HL-60 (cell line): ENCODE results near the gene LOC128125822.
A peak's percentile ranks its signal among the peaks of the same experiment; 100 is the strongest.

Experiments used
- DNase-seq, 2 experiments: peaks; one replicate each; pipeline ENCODE4 v3.0.0-alpha.2; 2010 to 2020; ENCODE audit warnings: low read depth in 1 of 2, low spot score in 1 of 2
- H3K27ac ChIP-seq: fragments of 250-450 bp; sonication (Bioruptor Pico); replicated peaks from 2 replicates; pipeline ENCODE4 v1.5.1; 2020; ENCODE audit warnings: mild to moderate bottlenecking, moderate library complexity
- H3K27me3 ChIP-seq: fragments of 250-450 bp; sonication (Bioruptor Pico); 2 replicates; pipeline ENCODE4 v1.5.1; 2021; ENCODE audit warnings: mild to moderate bottlenecking, moderate library complexity; ENCODE audit not compliant: insufficient read depth, poor library complexity, severe bottlenecking
- H3K4me3 ChIP-seq: replicated peaks from 2 replicates; pipeline ENCODE4 v1.5.1; 2011; ENCODE audit warnings: mild to moderate bottlenecking, control low read depth, low read length; ENCODE audit not compliant: insufficient read depth
- CTCF ChIP-seq: IDR thresholded peaks from one replicate; pipeline ENCODE4 v1.5.1; 2011; ENCODE audit warnings: low read length, control low read depth, inconsistent platforms; ENCODE audit not compliant: insufficient read depth
- GABPA ChIP-seq: IDR thresholded peaks from 2 replicates; pipeline ENCODE4 v1.6.1; 2012; ENCODE audit warnings: low read depth
- POLR2AphosphoS5 ChIP-seq: IDR thresholded peaks from 2 replicates; pipeline ENCODE4 v1.6.1; 2012; ENCODE audit warnings: low read depth
- REST ChIP-seq: IDR thresholded peaks from 2 replicates; pipeline ENCODE4 v1.6.1; 2012; ENCODE audit warnings: low read depth; ENCODE audit not compliant: insufficient replicate concordance
- SPI1 ChIP-seq: IDR thresholded peaks from 2 replicates; pipeline ENCODE4 v1.6.1; 2012; ENCODE audit warnings: low read depth, mild to moderate bottlenecking, borderline replicate concordance

The LOC128125822 gene

GRCh38 chr6:63592886-63593285 is 20.6 kb downstream of the LOC128125822 start:
- Histone ChIP-seq H3K27me3 (no peaks in the 10 kb centered on the region), H3K4me3 (no peak overlapping the region), H3K27ac (no peak overlapping the region)
- no peak for TF ChIP-seq POLR2AphosphoS5
- no peak for TF ChIP-seq GABPA
- no peak for TF ChIP-seq REST
- no peak for TF ChIP-seq CTCF
- TF ChIP-seq SPI1, result no peak
- DNase-seq, result no peak

GRCh38 chr6:63597141-63598048 is 25.1 kb downstream of the LOC128125822 start:
- no peaks in the 10 kb centered on the region for H3K27me3 ChIP-seq
- TF ChIP-seq REST (no peak), SPI1 (no peak), GABPA (no peak), CTCF (no peak), POLR2AphosphoS5 (no peak)
- H3K4me3 ChIP-seq, result peak overlapping the region; percentile 47; the same call in 1 of the 2 replicates
- no peak for DNase-seq
- H3K27ac ChIP-seq, result no peak overlapping the region

- no peak for TF ChIP-seq GABPA
- TF ChIP-seq CTCF, result peak; percentile 91
- TF ChIP-seq SPI1, result peak; percentile 36; the same call in 1 of the 2 replicates
- Histone ChIP-seq H3K27me3 (no peaks in the 10 kb centered on the region), H3K27ac (no peak overlapping the region), H3K4me3 (peak overlapping the region; percentile 47)
- DNase-seq, result peak in 1 of 2 experiments; percentile 78
Measured at GRCh38 chr6:63598049-63599036, 26.1 kb downstream of the LOC128125822 start.
